H1 (cell line): ENCODE measurements around the gene AKT1S1. TPM values are rescaled to one million over a fixed set of nuclear protein-coding genes. Genes with fewer than 3 reads are reported as not detected.

Experiments
- CTCF ChIA-PET: fragments of 300-600 bp; sonication (Branson Sonifier 250); formaldehyde crosslinking; loops from one replicate; lab custom pipeline; 2021; ENCODE audit not compliant: partially characterized antibody; lab: Charles Lee
- POLR2A ChIA-PET: fragments of 300-600 bp; sonication (Branson Sonifier 250); formaldehyde crosslinking; loops from one replicate; lab custom pipeline; 2021; ENCODE audit warnings: inconsistent platforms; ENCODE audit not compliant: partially characterized antibody; lab: Charles Lee
- DNase-seq, 2 experiments: peaks; one replicate each; pipeline versions ENCODE4 v3.0.0 to v3.0.0-alpha.2; 2010 to 2022; ENCODE audit warnings: low spot score in 2 of 2, low read depth in 1 of 2, mixed read lengths in 1 of 2
- FAIRE-seq: peaks from 2 replicates; lab custom pipeline; 2011; peaks lifted over from hg19 to GRCh38; lab: Jason Lieb, UNC
- H2AFZ ChIP-seq: 2 replicates; pipeline ENCODE4 v1.8.1; 2012; ENCODE audit warnings: low read length, inconsistent platforms
- H2AK5ac ChIP-seq: 2 replicates; pipeline ENCODE4 v1.6.1; 2013; ENCODE audit warnings: low read depth, low read length
- H2BK120ac ChIP-seq: replicated peaks from 2 replicates; pipeline ENCODE3; 2013; ENCODE audit warnings: low read depth, low read length, inconsistent platforms
- H2BK12ac ChIP-seq: 2 replicates; pipeline ENCODE4 v1.6.1; 2013; ENCODE audit warnings: low read depth, low read length
- H2BK15ac ChIP-seq: 2 replicates; pipeline ENCODE4 v1.6.1; 2013; ENCODE audit warnings: low read length
- H2BK20ac ChIP-seq: 2 replicates; pipeline ENCODE4 v1.6.1; 2013; ENCODE audit warnings: low read length
- H2BK5ac ChIP-seq: 2 replicates; pipeline ENCODE4 v1.6.1; 2013; ENCODE audit warnings: low read depth, low read length
- H3K14ac ChIP-seq: 2 replicates; pipeline ENCODE4 v1.6.1; 2013; ENCODE audit warnings: inconsistent platforms; ENCODE audit not compliant: insufficient read length
- H3K18ac ChIP-seq: 2 replicates; pipeline ENCODE4 v1.6.1; 2013; ENCODE audit warnings: low read length; ENCODE audit errors: extremely low read depth
- H3K23ac ChIP-seq: 2 replicates; pipeline ENCODE4 v1.6.1; 2013; ENCODE audit warnings: inconsistent platforms; ENCODE audit not compliant: insufficient read length
- H3K23me2 ChIP-seq: 2 replicates; pipeline ENCODE4 v1.6.1; 2013; ENCODE audit warnings: low read depth, low read length
- H3K27ac ChIP-seq: 2 replicates; pipeline ENCODE4 v1.6.1; 2011; ENCODE audit warnings: low read depth, low read length, inconsistent platforms
- H3K27me3 ChIP-seq, 4 experiments: replicated peaks in 1 of 4; 1 replicate in 1 of 4; 2 replicates in 3 of 4; pipeline versions ENCODE4 v1.6.1 to v1.8.1; 2011 to 2013; ENCODE audit warnings: low read length in 3 of 4, mild to moderate bottlenecking in 3 of 4, inconsistent platforms in 2 of 4, mixed read lengths in 2 of 4, moderate library complexity in 1 of 4; ENCODE audit not compliant: control insufficient read depth in 3 of 4, insufficient read depth in 3 of 4; ENCODE audit errors: extremely low read depth in 1 of 4
- H3K36me3 ChIP-seq, 4 experiments: 2 replicates each; pipeline versions ENCODE4 v1.6.1 to v1.8.1; 2011 to 2013; ENCODE audit warnings: mild to moderate bottlenecking in 4 of 4, low read length in 3 of 4, moderate library complexity in 2 of 4, control low read depth in 1 of 4, inconsistent platforms in 1 of 4; ENCODE audit not compliant: insufficient read depth in 4 of 4, control insufficient read depth in 2 of 4
- H3K4ac ChIP-seq: replicated peaks from 2 replicates; pipeline ENCODE3; 2013; ENCODE audit warnings: low read length, low read depth, mixed read lengths, inconsistent platforms; ENCODE audit not compliant: insufficient read length
- H3K4me1 ChIP-seq, 4 experiments: replicated peaks in 1 of 4; 1 replicate in 1 of 4; 2 replicates in 3 of 4; pipeline versions ENCODE4 v1.6.1 to v1.8.1; 2011 to 2013; ENCODE audit warnings: low read length in 3 of 4, inconsistent platforms in 2 of 4, mixed read lengths in 1 of 4; ENCODE audit not compliant: insufficient read depth in 4 of 4, control insufficient read depth in 3 of 4
- H3K4me2 ChIP-seq, 2 experiments: 2 replicates each; pipeline versions ENCODE4 v1.6.1 to v1.8.1; 2011 to 2013; ENCODE audit warnings: low read depth in 2 of 2, low read length in 2 of 2, control low read depth in 1 of 2, inconsistent platforms in 1 of 2, mild to moderate bottlenecking in 1 of 2; ENCODE audit not compliant: insufficient read depth in 1 of 2
- H3K4me3 ChIP-seq, 4 experiments: fragments of 200-600, 300-600 bp in 1 of 4; sonication (generic), shearing (Covaris generic), sonication (Bioruptor Twin) in 1 of 4; 2 replicates each; pipeline versions ENCODE4 v1.5.1 to v1.8.1; 2011 to 2016; ENCODE audit warnings: low read length in 4 of 4, low read depth in 3 of 4, control low read depth in 2 of 4, inconsistent platforms in 2 of 4, mild to moderate bottlenecking in 2 of 4, mixed read lengths in 1 of 4, moderate library complexity in 1 of 4; ENCODE audit not compliant: insufficient read depth in 2 of 4; ENCODE audit errors: extremely low read depth in 1 of 4
- H3K56ac ChIP-seq: replicated peaks from 2 replicates; pipeline ENCODE3; 2013; ENCODE audit warnings: low read depth, mild to moderate bottlenecking, mixed read lengths, low read length, inconsistent platforms; ENCODE audit not compliant: insufficient read length
- H3K79me1 ChIP-seq: 2 replicates; pipeline ENCODE4 v1.6.1; 2013; ENCODE audit warnings: low read depth, low read length, control low read depth
- H3K79me2 ChIP-seq, 2 experiments: 2 replicates each; pipeline versions ENCODE4 v1.6.1 to v1.8.1; 2012 to 2013; ENCODE audit warnings: low read length in 2 of 2, mild to moderate bottlenecking in 2 of 2, inconsistent platforms in 1 of 2; ENCODE audit not compliant: insufficient read depth in 2 of 2, control insufficient read depth in 1 of 2
- H3K9ac ChIP-seq, 4 experiments: replicated peaks in 1 of 4; 1 replicate in 1 of 4; 2 replicates in 3 of 4; pipeline versions ENCODE4 v1.6.1 to v1.8.1; 2011 to 2013; ENCODE audit warnings: low read depth in 3 of 4, low read length in 3 of 4, control low read depth in 2 of 4, mild to moderate bottlenecking in 2 of 4, moderate library complexity in 2 of 4, inconsistent platforms in 1 of 4; ENCODE audit errors: extremely low read depth in 1 of 4
- H3K9me3 ChIP-seq, 2 experiments: 2 replicates each; pipeline versions ENCODE4 v1.6.1 to v1.8.1; 2012 to 2013; ENCODE audit warnings: mild to moderate bottlenecking in 2 of 2, moderate library complexity in 2 of 2, control low read depth in 1 of 2, inconsistent platforms in 1 of 2, low read depth in 1 of 2, low read length in 1 of 2, mixed read lengths in 1 of 2; ENCODE audit not compliant: insufficient read depth in 2 of 2
- H4K20me1 ChIP-seq, 2 experiments: replicated peaks in 1 of 2; 2 replicates each; pipeline versions ENCODE3 to v1.8.1; 2011 to 2013; ENCODE audit warnings: inconsistent platforms in 2 of 2, low read length in 2 of 2, mild to moderate bottlenecking in 1 of 2; ENCODE audit not compliant: insufficient read depth in 2 of 2, control insufficient read depth in 1 of 2
- H4K5ac ChIP-seq: 2 replicates; pipeline ENCODE4 v1.6.1; 2013; ENCODE audit warnings: low read length, low read depth, mixed read lengths, inconsistent platforms; ENCODE audit not compliant: insufficient read length
- H4K8ac ChIP-seq: 2 replicates; pipeline ENCODE4 v1.8.0; 2013; ENCODE audit warnings: mild to moderate bottlenecking, moderate library complexity, low read length, inconsistent platforms; ENCODE audit not compliant: insufficient read depth; ENCODE audit errors: extremely low read depth
- H4K91ac ChIP-seq: replicated peaks from 2 replicates; pipeline ENCODE3; 2013; ENCODE audit warnings: low read length, mixed read lengths, inconsistent platforms; ENCODE audit not compliant: insufficient read length
- ASH2L ChIP-seq: fragments of 200-600, 300-600 bp; sonication (generic); IDR thresholded peaks from one replicate; pipeline ENCODE4 v1.7.1; 2017; ENCODE audit warnings: low read length
- CREB1 ChIP-seq: IDR thresholded peaks from 2 replicates; pipeline ENCODE4 v1.6.1; 2012; ENCODE audit warnings: inconsistent platforms
- KDM4A ChIP-seq: IDR thresholded peaks from one replicate; pipeline ENCODE4 v1.7.1; 2012; ENCODE audit warnings: low read depth, mild to moderate bottlenecking, moderate library complexity, low read length, inconsistent platforms; ENCODE audit not compliant: severe bottlenecking
- MAFK ChIP-seq: IDR thresholded peaks from 2 replicates; pipeline ENCODE4 v1.6.1; 2012; ENCODE audit warnings: low read depth, mild to moderate bottlenecking, improper control_type of control experiment, low read length
- NRF1 ChIP-seq: IDR thresholded peaks from 2 replicates; pipeline ENCODE4 v1.6.1; 2011; ENCODE audit warnings: mild to moderate bottlenecking, low read depth, low read length, improper control_type of control experiment
- SP2 ChIP-seq: IDR thresholded peaks from 2 replicates; pipeline ENCODE4 v1.6.1; 2012; ENCODE audit warnings: mild to moderate bottlenecking, low read length, inconsistent platforms
- TAF1 ChIP-seq: IDR thresholded peaks from 2 replicates; pipeline ENCODE4 v1.6.1; 2011; ENCODE audit warnings: mild to moderate bottlenecking, low read depth, low read length
- TAF7 ChIP-seq: optimal IDR thresholded peaks from 2 replicates; pipeline ENCODE3; 2011; ENCODE audit warnings: low read depth, mild to moderate bottlenecking, inconsistent platforms, low read length, moderate library complexity, borderline replicate concordance
- TCF12 ChIP-seq: IDR thresholded peaks from 2 replicates; pipeline ENCODE4 v1.6.1; 2011; ENCODE audit warnings: low read depth, mild to moderate bottlenecking, low read length
- YY1 ChIP-seq: IDR thresholded peaks from 2 replicates; pipeline ENCODE4 v1.6.1; 2011; ENCODE audit warnings: low read depth, mild to moderate bottlenecking, low read length
- WGBS, 2 experiments: shearing (Covaris generic) in 1 of 2; methylation state at CpG; one replicate each; pipeline versions ENCODE4 v1.1.6 to v1.1.7; 2013 to 2015; ENCODE audit warnings: low lambda C conversion rate in 2 of 2, mixed read lengths in 2 of 2, inconsistent platforms in 1 of 2, low coverage in 1 of 2, missing lambda C conversion rate in 1 of 2; ENCODE audit not compliant: insufficient replicate concordance in 2 of 2, insufficient coverage in 1 of 2, insufficient read length in 1 of 2; ENCODE audit errors: extremely low coverage in 1 of 2, missing lambda C conversion rate in 1 of 2; 5-methylcytosine and 5-hydroxymethylcytosine counted together
- polyA plus RNA-seq, 7 experiments: library from polyadenylated mRNA; depleted of rRNA in 3 of 7; stranded (reverse) in 5 of 7; unstranded in 2 of 7; fragments of >200 nt in 5 of 7; fragments of 200-250 nt in 2 of 7; gene quantifications; 1 replicate in 5 of 7; 2 replicates in 1 of 7; 4 replicates in 1 of 7; pipeline versions ENCODE4 v1.2.1 to v1.2.3, GENCODE V29; 2011 to 2013; ENCODE audit warnings: missing spikeins in 2 of 7, mixed read lengths in 2 of 7
- total RNA-seq: library from RNA; stranded (reverse); fragmentation: NEBNext Ultra II Directional; extraction: Animal tissue kit (Norgen Biotek cat#: 25700); gene quantifications from 2 replicates; pipeline ENCODE4 v1.2.1, GENCODE V29; 2021
- TF ChIP-seq, protein P1 (sequence below): IDR thresholded peaks from 2 replicates; pipeline ENCODE4 v1.6.1; 2011; ENCODE audit warnings: low read length, improper control_type of control experiment

AKT1S1 gene
- total and polyA plus RNA-seq, 2 of the 8 experiments (the other 6 are each of a cell fraction or from before 2014, with no cell fraction given) = 40.7 to 45.9 TPM

DNA sequence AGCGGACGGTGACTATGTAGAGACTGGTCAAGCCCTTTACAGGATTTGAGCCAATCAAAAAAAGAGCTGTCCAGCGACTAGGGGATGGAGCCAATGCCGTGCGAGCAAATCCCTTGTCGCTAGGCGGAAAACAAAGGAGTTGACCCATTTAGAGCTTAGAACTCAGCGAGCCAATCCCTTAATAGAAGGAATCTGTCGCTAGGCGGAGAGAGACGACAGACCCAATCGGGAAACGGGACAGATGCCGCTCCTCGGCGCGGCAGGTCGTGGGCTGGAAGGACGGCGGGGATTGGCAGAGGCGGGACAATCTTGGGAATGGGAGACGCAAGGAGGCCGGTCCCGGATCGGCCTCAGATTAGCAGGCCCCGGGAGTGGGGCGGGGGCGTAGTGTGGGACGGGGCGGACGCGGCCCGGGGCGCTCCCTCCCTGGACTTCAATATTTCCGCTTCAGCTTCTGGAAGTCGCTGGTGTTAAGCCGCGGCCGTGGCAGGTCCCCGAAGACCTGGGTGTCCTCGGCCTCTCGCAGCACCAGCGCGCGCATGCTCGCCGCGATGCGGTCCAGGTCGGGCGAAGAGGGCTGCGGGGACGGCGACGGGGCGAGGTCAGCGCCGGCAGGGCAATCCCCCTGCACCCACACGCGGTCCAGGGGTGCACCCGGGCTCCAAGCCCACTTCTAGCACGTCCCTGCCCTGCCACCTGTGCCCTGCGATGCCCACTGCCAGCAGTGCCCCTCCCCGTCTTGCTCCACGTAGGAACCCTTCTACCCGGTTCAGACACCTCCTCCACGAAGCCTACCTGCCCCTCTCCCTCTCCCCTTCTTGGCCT is 7.5 kb downstream of the AKT1S1 start:
- H3K4ac ChIP-seq = peak overlapping the region; percentile 95
- H2AFZ ChIP-seq = no peak overlapping the region
- no peaks in the 10 kb centered on the region for H3K27me3 ChIP-seq
- H4K91ac ChIP-seq = peak overlapping the region; percentile 93
- peak; percentile 97 for FAIRE-seq
- ChIA-PET CTCF (interaction anchor here (0.6 to 1.2 kb wide), 5 partner anchors 21 to 202 kb away, joined by 3 to 4 read pairs (median 3); no protein-coding TSS in a partner anchor), POLR2A (interaction anchor here (0.8 to 12.4 kb wide), 16 partner anchors 8 to 289 kb away, joined by 3 to 247 read pairs (median 4); partner anchors contain the start of genes AKT1S1, ATF5, FUZ and MED25)
- H3K4me1 ChIP-seq = peaks cover 0 to 12% (median 5%) of the 10 kb centered on the region in 4 experiments; a peak in 5 of 7 replicates
- peaks cover 6% of the 10 kb centered on the region for H3K79me1 ChIP-seq
- peak overlapping the region; percentile 77 for H3K27ac ChIP-seq
- peak overlapping the region; percentile 79 for H2BK120ac ChIP-seq
- peak; percentile 98 to 99 for DNase-seq
- peak overlapping the region; percentile 49 for H3K56ac ChIP-seq
- peak overlapping the region; percentile 57 to 79 (median 74) for H3K9ac ChIP-seq
- peaks cover 0 to 4% of the 10 kb centered on the region in 2 experiments for H4K20me1 ChIP-seq
- H3K4me3 ChIP-seq = peak overlapping the region; percentile 45 to 70 (median 56)
- H4K8ac ChIP-seq = peak overlapping the region; percentile 76; the same call in 1 of the 2 replicates
- H3K36me3 ChIP-seq = peaks cover 3 to 5% (median 3%) of the 10 kb centered on the region in 4 experiments; a peak in 4 of 8 replicates
- peak overlapping the region; percentile 98 for H2BK15ac ChIP-seq
- H2BK12ac ChIP-seq = peak overlapping the region; percentile 96
- peak overlapping the region; percentile 90 for H3K18ac ChIP-seq
- H3K4me2 ChIP-seq = peak overlapping the region; percentile 83 to 96
- peak overlapping the region; percentile 75 for H4K5ac ChIP-seq
- no peak overlapping the region for H3K23ac ChIP-seq
- no peak overlapping the region for H3K14ac ChIP-seq
- 5% methylated on average over 50 of the region's 67 CpGs; no CpG with 5 or more reads in 1 of the 2 experiments for WGBS, 2 experiments
- peaks cover 0 to 21% of the 10 kb centered on the region in 2 experiments; a peak in 2 of 4 replicates for H3K79me2 ChIP-seq
- H3K23me2 ChIP-seq = peaks cover 15% of the 10 kb centered on the region
- peak overlapping the region; percentile 94 for H2BK5ac ChIP-seq
- no peaks in the 10 kb centered on the region for H3K9me3 ChIP-seq
- no peak overlapping the region for H2BK20ac ChIP-seq
- H2AK5ac ChIP-seq = peak overlapping the region; percentile 99
- TF ChIP-seq ASH2L (peak; percentile 40), TAF1 (peak; percentile 77), TAF7 (no peak), NRF1 (peak; percentile 27; the same call in 1 of the 2 replicates), TCF12 (no peak), YY1 (0 out of 2 replicates have a peak, but pooled peaks have one; percentile 35), CREB1 (peak; percentile 83), SP2 (no peak; the same call in 1 of the 2 replicates), KDM4A (peak; percentile 63), MAFK (no peak)
- TF ChIP-seq, protein P1, sequence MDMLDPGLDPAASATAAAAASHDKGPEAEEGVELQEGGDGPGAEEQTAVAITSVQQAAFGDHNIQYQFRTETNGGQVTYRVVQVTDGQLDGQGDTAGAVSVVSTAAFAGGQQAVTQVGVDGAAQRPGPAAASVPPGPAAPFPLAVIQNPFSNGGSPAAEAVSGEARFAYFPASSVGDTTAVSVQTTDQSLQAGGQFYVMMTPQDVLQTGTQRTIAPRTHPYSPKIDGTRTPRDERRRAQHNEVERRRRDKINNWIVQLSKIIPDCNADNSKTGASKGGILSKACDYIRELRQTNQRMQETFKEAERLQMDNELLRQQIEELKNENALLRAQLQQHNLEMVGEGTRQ = no peak
